ENCODE measurements around the gene PCNA. TPM values are rescaled to one million over a fixed set of nuclear protein-coding genes. Genes with fewer than 3 reads are reported as not detected.
A peak's percentile ranks its signal among the peaks of the same experiment; 100 is the strongest.

Gene PCNA
- total and polyA plus RNA-seq, 3 donors from 2014 or later: 55.4 to 121 (median 65.0) TPM

GRCh38 chr20:5095931-5096330 lies 23.8 kb downstream of the PCNA start:
- H3K4me1 ChIP-seq: peaks cover 5% of the 10 kb centered on the region
- WGBS, 2 donors: 79 to 81% methylated on average over 3 of the region's 3 CpGs
- DNase-seq: no peak
- H3K4me3 ChIP-seq: no peak overlapping the region
- H3K36me3 ChIP-seq (ENCODE audit: low read depth, missing control alignments): no peaks in the 10 kb centered on the region
- intact Hi-C loops (cut with DNase I; ENCODE audit: low total_unique reads): no loop called here
- TF ChIP-seq CTCF (IDR thresholded peaks at IDR 0.05) (no peak), POLR2A (IDR thresholded peaks at IDR 0.05) (no peak)
- no peak overlapping the region for H3K27ac ChIP-seq
- H3K27me3 ChIP-seq: no peaks in the 10 kb centered on the region
- H3K9me3 ChIP-seq: no peaks in the 10 kb centered on the region

GRCh38 chr20:5095454-5095853 lies 24.3 kb downstream of the PCNA start:
- no peak overlapping the region for H3K27ac ChIP-seq
- H3K36me3 ChIP-seq (ENCODE audit: low read depth, missing control alignments): no peaks in the 10 kb centered on the region
- no peak overlapping the region for H3K4me3 ChIP-seq
- intact Hi-C loops (cut with DNase I; ENCODE audit: low total_unique reads): no loop called here
- peaks cover 5% of the 10 kb centered on the region for H3K4me1 ChIP-seq
- no peaks in the 10 kb centered on the region for H3K27me3 ChIP-seq
- TF ChIP-seq CTCF (IDR thresholded peaks at IDR 0.05): no peak
- no peak for TF ChIP-seq POLR2A (IDR thresholded peaks at IDR 0.05)
- no peak for DNase-seq
- H3K9me3 ChIP-seq: no peaks in the 10 kb centered on the region
- WGBS, 2 donors: 88 to 89% methylated on average over 3 of the region's 3 CpGs

- WGBS, 2 donors: 69 to 78% methylated on average over 4 of the region's 4 CpGs
- Histone ChIP-seq H3K4me1 (no peaks in the 10 kb centered on the region), H3K27ac (no peak overlapping the region), H3K27me3 (no peaks in the 10 kb centered on the region), H3K4me3 (no peak overlapping the region), H3K9me3 (no peaks in the 10 kb centered on the region), H3K36me3 (ENCODE audit: low read depth, missing control alignments) (no peaks in the 10 kb centered on the region)
- TF ChIP-seq CTCF (IDR thresholded peaks at IDR 0.05): no peak
- TF ChIP-seq POLR2A (IDR thresholded peaks at IDR 0.05): no peak
- intact Hi-C loops (cut with DNase I; ENCODE audit: low total_unique reads): no loop called here
- no peak for DNase-seq
These were observed 26.9 kb downstream of the PCNA start for GRCh38 chr20:5092765-5093339.

- no peaks in the 10 kb centered on the region for H3K9me3 ChIP-seq
- no peak overlapping the region for H3K4me3 ChIP-seq
- H3K4me1 ChIP-seq: no peaks in the 10 kb centered on the region
- H3K36me3 ChIP-seq (ENCODE audit: low read depth, missing control alignments): no peaks in the 10 kb centered on the region
- no peaks in the 10 kb centered on the region for H3K27me3 ChIP-seq
- no peak for DNase-seq
- H3K27ac ChIP-seq: no peak overlapping the region
- TF ChIP-seq CTCF (IDR thresholded peaks at IDR 0.05): no peak
- no peak for TF ChIP-seq POLR2A (IDR thresholded peaks at IDR 0.05)
- intact Hi-C loops (cut with DNase I; ENCODE audit: low total_unique reads): no loop called here
- WGBS, 2 donors: 72 to 84% methylated on average over 6 of the region's 6 CpGs
These were observed 27.9 kb downstream of the PCNA start for GRCh38 chr20:5091902-5092301.

- H3K4me1 ChIP-seq: no peaks in the 10 kb centered on the region
- H3K27me3 ChIP-seq: no peaks in the 10 kb centered on the region
- H3K36me3 ChIP-seq (ENCODE audit: low read depth, missing control alignments): no peaks in the 10 kb centered on the region
- TF ChIP-seq POLR2A (IDR thresholded peaks at IDR 0.05) (no peak), CTCF (IDR thresholded peaks at IDR 0.05) (no peak)
- H3K27ac ChIP-seq: peak overlapping the region in 1 of 2 donors; percentile 3
- intact Hi-C loops (cut with DNase I; ENCODE audit: low total_unique reads): no loop called here
- no peak for DNase-seq
- H3K4me3 ChIP-seq: no peak overlapping the region
- no peaks in the 10 kb centered on the region for H3K9me3 ChIP-seq
- 45 to 92% methylated on average over 4 of the region's 4 CpGs for WGBS, 2 donors
These were observed 29.6 kb downstream of the PCNA start for GRCh38 chr20:5090191-5090590.
